Epithelial cell of proximal tubule (primary cell): ENCODE measurements around the gene SPOCK1. TPM values are rescaled to one million over a fixed set of nuclear protein-coding genes. Genes with fewer than 3 reads are reported as not detected.

ENCODE experiments used
- DNase-seq: peaks from one replicate; pipeline ENCODE4 v3.0.0-alpha.2; 2011; ENCODE audit warnings: low read depth
- H3K4me3 ChIP-seq: 2 replicates; pipeline ENCODE4 v1.5.1; 2011; ENCODE audit warnings: low read depth, mild to moderate bottlenecking, low read length
- total RNA-seq: library from RNA; depleted of rRNA; stranded (reverse); fragments of >200 nt; gene quantifications from 2 replicates; pipeline ENCODE4 v1.2.3, GENCODE V29; 2015
- TF ChIP-seq, protein P1 (sequence below): conservative IDR thresholded peaks from 2 replicates; pipeline ENCODE4 v1.5.1; 2012; ENCODE audit warnings: low read depth, mild to moderate bottlenecking, low read length

The SPOCK1 gene
- total RNA-seq, 1 donor from 2014 or later: 31.4 TPM

DNA sequence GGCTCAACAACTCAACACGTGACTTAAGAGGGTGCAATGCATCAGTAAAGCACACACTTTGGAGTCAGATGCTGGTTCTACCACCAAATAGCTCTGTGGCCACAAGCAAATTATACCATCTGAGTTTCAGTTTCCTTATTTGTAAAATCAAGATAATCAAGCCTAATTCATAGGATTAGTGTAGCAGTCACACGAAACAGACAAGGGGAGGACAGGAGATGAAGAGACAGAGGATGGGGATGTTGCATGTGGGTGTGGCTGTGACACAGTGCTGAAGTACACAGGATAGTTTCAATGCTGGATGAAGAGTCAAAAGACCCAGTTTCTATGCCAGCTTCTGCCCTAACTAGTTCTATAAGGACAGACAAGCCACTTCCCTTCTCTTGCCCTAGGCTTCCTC, 60.2 kb downstream of the SPOCK1 start:
- DNase-seq: no peak
- no peak overlapping the region for H3K4me3 ChIP-seq
- TF ChIP-seq, protein P1, sequence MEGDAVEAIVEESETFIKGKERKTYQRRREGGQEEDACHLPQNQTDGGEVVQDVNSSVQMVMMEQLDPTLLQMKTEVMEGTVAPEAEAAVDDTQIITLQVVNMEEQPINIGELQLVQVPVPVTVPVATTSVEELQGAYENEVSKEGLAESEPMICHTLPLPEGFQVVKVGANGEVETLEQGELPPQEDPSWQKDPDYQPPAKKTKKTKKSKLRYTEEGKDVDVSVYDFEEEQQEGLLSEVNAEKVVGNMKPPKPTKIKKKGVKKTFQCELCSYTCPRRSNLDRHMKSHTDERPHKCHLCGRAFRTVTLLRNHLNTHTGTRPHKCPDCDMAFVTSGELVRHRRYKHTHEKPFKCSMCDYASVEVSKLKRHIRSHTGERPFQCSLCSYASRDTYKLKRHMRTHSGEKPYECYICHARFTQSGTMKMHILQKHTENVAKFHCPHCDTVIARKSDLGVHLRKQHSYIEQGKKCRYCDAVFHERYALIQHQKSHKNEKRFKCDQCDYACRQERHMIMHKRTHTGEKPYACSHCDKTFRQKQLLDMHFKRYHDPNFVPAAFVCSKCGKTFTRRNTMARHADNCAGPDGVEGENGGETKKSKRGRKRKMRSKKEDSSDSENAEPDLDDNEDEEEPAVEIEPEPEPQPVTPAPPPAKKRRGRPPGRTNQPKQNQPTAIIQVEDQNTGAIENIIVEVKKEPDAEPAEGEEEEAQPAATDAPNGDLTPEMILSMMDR: no peak

GRCh38 chr5:137437774-137438173, 61.4 kb downstream of the SPOCK1 start:
- no peak overlapping the region for H3K4me3 ChIP-seq
- DNase-seq: no peak
- TF ChIP-seq, protein P1: no peak

DNA sequence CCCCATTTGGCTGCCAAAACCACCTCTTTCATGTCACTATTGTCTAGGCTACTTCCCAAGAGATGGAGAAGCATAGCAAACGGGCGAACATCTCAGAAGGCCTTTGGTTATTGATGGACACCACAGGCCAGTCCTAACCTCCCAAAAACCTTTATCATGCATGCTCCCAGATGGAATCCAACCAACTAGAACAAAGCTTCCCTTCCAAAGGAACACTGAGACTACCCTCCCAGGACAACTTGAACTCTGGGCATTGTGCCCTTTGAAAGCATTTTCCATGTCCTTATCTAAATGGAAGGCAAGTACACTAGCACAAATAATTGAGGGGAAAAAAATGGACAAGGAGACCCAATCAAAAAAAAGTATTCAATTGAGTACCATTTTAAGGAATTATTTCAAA, 65.6 kb downstream of the SPOCK1 start:
- no peak overlapping the region for H3K4me3 ChIP-seq
- DNase-seq: no peak

GRCh38 chr5:137432376-137432775, 66.8 kb downstream of the SPOCK1 start:
- H3K4me3 ChIP-seq: no peak overlapping the region
- TF ChIP-seq, protein P1: no peak
- no peak for DNase-seq

More for the DNA sequence above, 65.6 kb downstream of the SPOCK1 start:
- TF ChIP-seq, protein P1: no peak

GRCh38 chr5:137431051-137431450, 68.1 kb downstream of the SPOCK1 start:
- DNase-seq: no peak
- TF ChIP-seq, protein P1: no peak
- H3K4me3 ChIP-seq: no peak overlapping the region

- no peak overlapping the region for H3K4me3 ChIP-seq
- TF ChIP-seq, protein P1: no peak
- peak; percentile 86 for DNase-seq
These were observed 83.9 kb downstream of the SPOCK1 start for GRCh38 chr5:137415231-137415681.

- TF ChIP-seq, protein P1: no peak
- no peak for DNase-seq
- H3K4me3 ChIP-seq: no peak overlapping the region
These were observed 84.9 kb downstream of the SPOCK1 start for GRCh38 chr5:137414112-137414755.
